ENCODE results near the gene CRELD2. TPM values are rescaled to one million over a fixed set of nuclear protein-coding genes. Genes with fewer than 3 reads are reported as not detected.

CRELD2 gene
- total and polyA plus RNA-seq, 2 of the 8 experiments (the other 6 are each of a cell fraction or from before 2014, with no cell fraction given): 24.5 to 36.6 TPM

GRCh38 chr22:49962751-49963646 is 44.6 kb downstream of the CRELD2 start:
- Histone ChIP-seq H4K20me1 (replicated peaks in 1 of 2; ENCODE audit: control insufficient read depth in 1 of 2, insufficient read depth in 2 of 2, low read length in 2 of 2) (peaks cover 16 to 20% of the 10 kb centered on the region in 2 experiments), H2BK12ac (ENCODE audit: low read depth, low read length) (peak overlapping the region; percentile 75; the same call in 1 of the 2 replicates), H2BK20ac (ENCODE audit: low read length) (no peak overlapping the region), H3K9me3 (ENCODE audit: insufficient read depth in 2 of 2, low read depth in 1 of 2, low read length in 1 of 2) (no peaks in the 10 kb centered on the region), H4K91ac (replicated peaks; ENCODE audit: insufficient read length, low read length) (peak overlapping the region; percentile 96), H3K4ac (replicated peaks; ENCODE audit: insufficient read length, low read depth, low read length) (no peak overlapping the region), H4K5ac (ENCODE audit: insufficient read length, low read depth, low read length) (peak overlapping the region; percentile 34), H3K56ac (replicated peaks; ENCODE audit: insufficient read length, low read depth, low read length) (peak overlapping the region; percentile 75), H3K23ac (ENCODE audit: insufficient read length) (no peak overlapping the region), H3K27me3 (replicated peaks in 1 of 4; ENCODE audit: control insufficient read depth in 3 of 4, extremely low read depth in 1 of 4, insufficient read depth in 3 of 4, low read length in 3 of 4) (peaks cover 0 to 12% (median 6%) of the 10 kb centered on the region in 4 experiments; a peak in 6 of 7 replicates), H3K9ac (replicated peaks in 1 of 4; ENCODE audit: extremely low read depth in 1 of 4, low read depth in 3 of 4, low read length in 3 of 4) (peak overlapping the region in 3 of 4 experiments; percentile 29 to 68 (median 46); a peak in 4 of 7 replicates), H3K79me2 (ENCODE audit: control insufficient read depth in 1 of 2, insufficient read depth in 2 of 2, low read length in 2 of 2) (peaks cover 0 to 19% of the 10 kb centered on the region in 2 experiments; a peak in 1 of 4 replicates), H3K79me1 (ENCODE audit: low read depth, low read length) (0 out of 2 replicates have a peak, but pooled peaks cover 2% of the 10 kb centered on the region), H3K4me3 (ENCODE audit: extremely low read depth in 1 of 4, insufficient read depth in 2 of 4, low read depth in 3 of 4, low read length in 4 of 4) (peak overlapping the region; percentile 5 to 79 (median 28); a peak in 7 of 8 replicates), H2AFZ (ENCODE audit: low read length) (no peak overlapping the region), H2BK15ac (ENCODE audit: low read length) (peak overlapping the region; percentile 61; the same call in 1 of the 2 replicates), H3K14ac (ENCODE audit: insufficient read length) (no peak overlapping the region), H3K27ac (ENCODE audit: low read depth, low read length) (peak overlapping the region; percentile 79), H3K23me2 (ENCODE audit: low read depth, low read length) (peaks cover 13% of the 10 kb centered on the region; the same call in 1 of the 2 replicates), H3K18ac (ENCODE audit: extremely low read depth, low read length) (peak overlapping the region; percentile 60; the same call in 1 of the 2 replicates), H3K4me2 (ENCODE audit: insufficient read depth in 1 of 2, low read depth in 2 of 2, low read length in 2 of 2) (peak overlapping the region; percentile 51 to 60), H3K36me3 (ENCODE audit: control insufficient read depth in 2 of 4, insufficient read depth in 4 of 4, low read length in 3 of 4) (peaks cover 8 to 18% (median 12%) of the 10 kb centered on the region in 4 experiments; a peak in 6 of 8 replicates), H2BK120ac (replicated peaks; ENCODE audit: low read depth, low read length) (no peak overlapping the region), H2BK5ac (ENCODE audit: low read depth, low read length) (peak overlapping the region; percentile 83), H2AK5ac (ENCODE audit: low read depth, low read length) (peak overlapping the region; percentile 90; the same call in 1 of the 2 replicates), H3K4me1 (replicated peaks in 1 of 4; ENCODE audit: control insufficient read depth in 3 of 4, insufficient read depth in 4 of 4, low read length in 3 of 4) (peaks cover 0 to 28% (median 13%) of the 10 kb centered on the region in 4 experiments; a peak in 5 of 7 replicates), H4K8ac (ENCODE audit: extremely low read depth, insufficient read depth, low read length) (peak overlapping the region; percentile 81)
- FAIRE-seq: no peak
- CTCF ChIA-PET (ENCODE audit: partially characterized antibody): interaction anchor here (1.0 to 1.7 kb wide), 4 partner anchors 17 to 195 kb away, joined by 3 to 4 read pairs (median 4); no protein-coding TSS in a partner anchor
- no peak for DNase-seq (ENCODE audit: low read depth in 1 of 2, low spot score in 2 of 2)
- WGBS, 2 experiments (ENCODE audit: extremely low coverage in 1 of 2, insufficient coverage in 1 of 2, insufficient read length in 1 of 2, insufficient replicate concordance in 2 of 2, low coverage in 1 of 2, low lambda C conversion rate in 2 of 2, missing lambda C conversion rate in 1 of 2): 90% methylated on average over 54 of the region's 63 CpGs; no CpG with 5 or more reads in 1 of the 2 experiments
- TF ChIP-seq RFX5 (IDR thresholded peaks at IDR 0.05; ENCODE audit: borderline replicate concordance, low read depth, low read length) (no peak), SP1 (IDR thresholded peaks at IDR 0.05; ENCODE audit: low read depth, low read length) (no peak), CEBPB (IDR thresholded peaks at IDR 0.05; ENCODE audit: low read depth, low read length) (no peak), TAF1 (IDR thresholded peaks at IDR 0.05; ENCODE audit: low read depth, low read length) (0 out of 2 replicates have a peak, but pooled peaks have one; percentile 7), POLR2A (IDR thresholded peaks at IDR 0.05; ENCODE audit: control extremely low read depth in 1 of 2, low read depth in 2 of 2, low read length in 2 of 2) (0 out of 3 replicates have a peak, but pooled peaks of 1 of the 2 experiments have one; percentile 14)
- POLR2A ChIA-PET (ENCODE audit: partially characterized antibody): interaction anchor here (0.6 to 2.2 kb wide), 4 partner anchors 9 to 68 kb away, joined by 3 to 10 read pairs (median 5); no protein-coding TSS in a partner anchor
